ES-I3 (cell line): ENCODE measurements around the gene NACA2.
"Not testable (repeated sequence)": the region's sequence is repeated elsewhere in the genome, so short reads cannot be mapped to it uniquely, and the experiment has no call there.

Experiments used
- H3K36me3 ChIP-seq: 2 replicates; pipeline ENCODE4 v1.6.1; 2013; ENCODE audit warnings: mild to moderate bottlenecking, low read length, control low read depth, moderate library complexity; ENCODE audit not compliant: insufficient read depth
- H3K4me1 ChIP-seq: 2 replicates; pipeline ENCODE4 v1.6.1; 2013; ENCODE audit warnings: mild to moderate bottlenecking, control low read depth, low read length; ENCODE audit not compliant: insufficient read depth
- H3K9ac ChIP-seq: 2 replicates; pipeline ENCODE4 v1.6.1; 2013; ENCODE audit warnings: low read depth, mild to moderate bottlenecking, low read length, moderate library complexity
- H3K9me3 ChIP-seq: 2 replicates; pipeline ENCODE4 v1.6.1; 2013; ENCODE audit warnings: mild to moderate bottlenecking, low read length, moderate library complexity; ENCODE audit not compliant: control insufficient read depth, insufficient read depth

Gene NACA2

DNA sequence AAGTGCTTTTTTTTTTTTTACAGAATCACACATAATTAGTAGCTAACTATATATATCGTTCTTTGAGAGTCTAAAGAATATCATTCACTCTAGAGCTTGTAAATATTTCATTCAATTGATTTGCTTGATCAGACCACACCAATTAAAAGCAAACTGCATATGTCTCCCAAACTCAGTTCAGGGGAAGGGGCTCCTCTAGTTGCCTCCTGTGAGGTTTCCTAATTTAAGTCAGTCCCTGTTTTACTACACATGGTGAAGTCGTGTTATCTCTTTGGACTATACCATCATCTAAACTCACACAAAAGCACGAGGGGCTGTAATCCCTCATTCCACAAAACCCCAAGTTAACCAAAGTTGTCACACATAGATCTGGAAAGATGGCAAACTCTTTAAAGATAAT, 11.7 kb downstream of the NACA2 start:
- no peaks in the 10 kb centered on the region for H3K4me1 ChIP-seq
- no peak overlapping the region for H3K9ac ChIP-seq
- no peaks in the 10 kb centered on the region for H3K9me3 ChIP-seq
- no peaks in the 10 kb centered on the region for H3K36me3 ChIP-seq

DNA sequence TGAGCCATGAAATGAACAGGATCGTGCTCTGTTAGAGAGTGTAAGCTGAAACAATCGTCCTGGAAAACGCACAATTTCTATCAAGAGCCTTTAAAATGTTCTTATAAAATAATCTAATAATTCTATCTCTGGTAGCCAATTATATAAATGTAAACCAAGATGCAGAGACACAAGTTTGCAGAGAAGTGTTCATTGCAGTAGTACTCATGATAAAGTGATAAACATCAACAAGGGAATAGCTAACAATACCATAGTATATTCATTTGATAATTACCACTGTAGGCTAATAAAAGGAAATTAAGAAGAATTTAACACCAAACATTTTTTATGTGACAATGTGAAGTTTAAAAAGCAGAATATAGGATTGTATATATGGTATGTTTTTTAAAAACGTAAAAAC, 12.4 kb downstream of the NACA2 start:
- H3K9me3 ChIP-seq, result no peaks in the 10 kb centered on the region
- H3K4me1 ChIP-seq, result no peaks in the 10 kb centered on the region

DNA sequence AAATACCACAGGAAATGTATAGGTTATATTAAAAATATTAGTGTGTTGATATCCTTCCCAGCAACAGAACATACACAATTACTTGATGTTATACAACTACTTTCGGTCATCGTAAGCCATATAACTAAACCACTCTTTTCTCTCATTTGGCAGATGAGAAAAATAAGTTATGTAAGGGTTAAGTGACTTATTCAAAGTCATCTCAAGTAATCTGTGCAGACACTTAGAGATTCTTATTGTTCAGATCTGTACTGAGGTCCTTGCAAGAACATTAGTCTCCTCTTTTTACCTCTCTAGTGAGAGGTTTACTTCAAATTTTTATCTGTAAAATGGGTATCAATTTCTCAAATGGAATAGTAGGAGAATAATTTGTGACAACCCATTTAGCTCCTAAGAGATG, 15.0 kb downstream of the NACA2 start:
- no peak overlapping the region for H3K9ac ChIP-seq
- H3K36me3 ChIP-seq, result no peaks in the 10 kb centered on the region
- H3K4me1 ChIP-seq, result no peaks in the 10 kb centered on the region
- 0 out of 2 replicates have a peak, but pooled peaks cover under 1% of the 10 kb centered on the region for H3K9me3 ChIP-seq

More for the DNA sequence above, 12.4 kb downstream of the NACA2 start:
- H3K9ac ChIP-seq, result no peak overlapping the region
- H3K36me3 ChIP-seq, result no peaks in the 10 kb centered on the region

DNA sequence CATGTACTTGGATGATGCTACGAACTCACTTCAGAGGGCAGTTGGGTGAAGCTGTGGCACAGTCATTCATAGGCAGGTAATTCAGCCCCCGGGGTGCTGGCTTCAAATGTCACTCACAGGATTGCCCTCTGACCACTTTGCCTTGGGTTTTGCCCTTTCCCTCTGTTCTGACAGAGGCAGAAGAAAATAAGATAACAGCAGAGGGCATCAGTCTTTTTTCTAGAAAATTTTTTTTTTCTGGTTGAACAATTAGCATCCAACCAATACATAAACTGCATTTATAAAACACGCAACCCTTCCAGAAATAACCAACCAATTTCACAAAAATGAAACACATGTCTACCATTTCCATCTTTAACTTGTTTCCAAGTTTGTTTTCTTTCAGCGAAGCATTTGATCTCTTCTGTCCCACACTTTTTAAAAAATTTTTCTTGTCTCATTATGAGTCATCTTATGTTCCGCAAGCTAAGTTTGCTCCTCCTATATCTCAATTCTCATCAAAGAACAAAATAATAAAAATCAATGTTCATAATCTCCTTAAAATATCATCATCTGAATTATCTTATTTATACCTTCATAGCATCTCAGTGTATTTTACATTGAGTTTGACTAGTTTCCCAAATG, 15.6 kb downstream of the NACA2 start:
- Histone ChIP-seq H3K9me3 (peaks cover 4% of the 10 kb centered on the region; the same call in 1 of the 2 replicates), H3K36me3 (no peaks in the 10 kb centered on the region), H3K9ac (no peak overlapping the region), H3K4me1 (no peaks in the 10 kb centered on the region)

DNA sequence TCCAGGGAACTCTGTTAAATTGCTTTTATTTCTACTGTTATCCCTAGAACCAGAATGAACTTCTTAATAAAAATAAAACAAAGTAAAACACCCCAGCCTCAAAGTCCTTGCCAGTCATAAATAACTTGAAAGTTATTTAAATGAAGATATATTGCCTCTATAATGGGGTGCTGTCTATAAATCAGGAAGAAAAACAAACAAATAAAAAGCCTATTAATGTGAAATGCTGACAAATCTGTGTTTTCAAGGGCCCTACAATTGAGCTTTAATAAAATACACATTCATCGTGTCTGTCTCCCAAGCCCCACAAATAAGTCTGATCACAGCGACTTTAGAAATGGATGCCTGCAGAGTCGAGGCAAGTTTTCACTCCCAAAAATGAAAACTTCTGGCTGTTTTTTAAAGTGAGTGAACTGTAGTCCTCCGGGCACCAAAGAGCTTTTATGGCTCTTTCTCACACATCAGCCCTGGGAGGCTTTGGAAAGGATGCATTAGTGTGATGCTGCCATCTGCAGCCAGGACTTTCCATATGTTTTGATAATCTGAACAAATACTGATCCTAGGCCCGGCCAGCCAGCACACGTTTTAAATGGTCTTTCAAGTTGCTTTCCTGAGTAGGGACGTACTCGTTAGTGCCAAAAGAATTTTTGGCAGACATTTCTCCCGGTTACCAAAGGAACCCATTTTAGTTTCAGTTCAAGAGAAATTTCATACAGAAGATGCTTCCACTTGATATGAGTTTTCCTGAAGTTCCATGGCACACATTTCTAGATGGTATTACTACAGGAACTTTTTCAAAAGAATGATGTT, 16.3 kb downstream of the NACA2 start:
- H3K36me3 ChIP-seq, result no peaks in the 10 kb centered on the region
- peaks cover 9% of the 10 kb centered on the region; the same call in 1 of the 2 replicates for H3K9me3 ChIP-seq
- no peak overlapping the region for H3K9ac ChIP-seq
- H3K4me1 ChIP-seq, result no peaks in the 10 kb centered on the region

DNA sequence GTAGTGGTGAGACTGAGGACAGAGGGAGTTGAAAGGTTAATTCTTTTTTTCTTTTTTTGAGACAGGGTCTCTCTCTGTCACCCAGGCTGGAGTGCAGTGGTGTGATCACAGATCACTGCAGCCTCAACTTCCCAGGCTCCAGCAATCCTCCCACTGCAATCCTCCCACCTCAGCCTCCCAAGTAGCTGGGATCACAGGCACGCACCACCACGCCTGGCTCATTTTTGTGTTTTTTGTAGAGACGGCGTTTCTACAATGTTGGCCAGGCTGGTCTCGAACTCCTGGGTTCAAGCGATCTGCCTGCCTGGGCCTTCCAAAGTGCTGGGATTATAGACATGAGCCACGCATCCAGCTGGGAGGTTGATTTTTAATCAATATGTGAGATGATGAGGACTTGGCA, 18.5 kb downstream of the NACA2 start:
- not testable (repeated sequence) for H3K9me3 ChIP-seq

DNA sequence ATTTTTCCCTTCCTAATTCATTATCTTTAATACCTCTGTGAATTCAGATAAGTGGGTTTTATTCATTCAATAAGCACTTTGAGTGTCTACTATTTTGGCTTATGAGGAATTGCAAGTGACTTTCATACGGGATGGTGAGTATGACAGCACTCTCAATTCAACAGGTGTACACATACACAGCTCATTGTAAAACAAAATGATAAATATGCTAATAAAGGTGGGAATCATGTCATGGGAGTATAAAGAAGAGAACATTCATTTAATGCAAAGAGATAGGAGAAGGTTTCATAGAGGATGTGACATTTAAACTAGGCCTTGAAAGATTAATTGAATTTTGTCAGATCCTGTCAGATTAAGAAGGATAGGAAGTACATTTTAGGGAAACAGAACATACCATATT, 19.4 kb downstream of the NACA2 start:
- no peak overlapping the region for H3K9ac ChIP-seq
- peaks cover 9% of the 10 kb centered on the region; the same call in 1 of the 2 replicates for H3K9me3 ChIP-seq
- H3K4me1 ChIP-seq, result no peaks in the 10 kb centered on the region
- no peaks in the 10 kb centered on the region for H3K36me3 ChIP-seq

More for the DNA sequence above, 18.5 kb downstream of the NACA2 start:
- H3K9ac ChIP-seq, H3K4me1 ChIP-seq, H3K36me3 ChIP-seq: not testable (repeated sequence)

DNA sequence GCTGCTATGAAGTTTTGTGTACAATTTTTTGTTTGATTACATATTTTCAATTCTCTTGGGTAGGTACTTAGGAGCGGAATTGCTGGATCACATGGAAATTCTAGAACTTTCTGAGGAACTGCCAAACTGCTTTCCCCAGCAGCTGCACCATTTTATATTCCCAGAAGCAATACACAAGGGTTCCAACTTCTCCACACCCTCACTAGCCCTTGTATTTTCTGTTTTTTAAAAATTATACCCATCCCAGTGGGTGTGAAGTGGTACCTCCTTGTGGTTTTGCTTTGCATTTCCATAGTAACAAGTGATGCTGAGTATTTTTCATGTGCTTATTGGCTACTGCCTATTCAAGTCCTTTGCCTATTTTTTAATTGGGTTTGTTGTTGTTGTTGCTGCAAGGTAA, 20.9 kb downstream of the NACA2 start:
- no peaks in the 10 kb centered on the region for H3K36me3 ChIP-seq
- H3K9me3 ChIP-seq, result peaks cover 9% of the 10 kb centered on the region; the same call in 1 of the 2 replicates
- H3K9ac ChIP-seq, result no peak overlapping the region
- no peaks in the 10 kb centered on the region for H3K4me1 ChIP-seq

DNA sequence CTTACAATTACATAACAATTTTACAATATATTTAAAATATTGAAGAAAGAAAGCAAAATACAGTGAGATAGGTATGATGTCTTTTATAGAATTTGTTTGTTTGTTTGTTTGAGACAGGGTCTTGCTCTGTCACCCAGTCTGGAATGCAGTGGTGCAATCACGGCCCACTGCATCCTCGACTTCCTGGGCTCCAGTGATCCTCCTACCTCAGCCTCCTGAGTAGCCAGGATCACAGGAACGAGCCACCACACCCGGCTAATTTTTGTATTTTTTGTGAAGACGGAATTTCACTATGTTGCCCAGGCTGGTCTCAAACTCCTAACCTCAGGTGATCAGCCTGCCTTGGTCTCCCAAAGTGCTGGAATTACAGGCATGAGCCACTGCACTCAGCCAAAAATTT, 21.5 kb downstream of the NACA2 start:
- H3K9me3 ChIP-seq, H3K4me1 ChIP-seq, H3K36me3 ChIP-seq, H3K9ac ChIP-seq: not testable (repeated sequence)

DNA sequence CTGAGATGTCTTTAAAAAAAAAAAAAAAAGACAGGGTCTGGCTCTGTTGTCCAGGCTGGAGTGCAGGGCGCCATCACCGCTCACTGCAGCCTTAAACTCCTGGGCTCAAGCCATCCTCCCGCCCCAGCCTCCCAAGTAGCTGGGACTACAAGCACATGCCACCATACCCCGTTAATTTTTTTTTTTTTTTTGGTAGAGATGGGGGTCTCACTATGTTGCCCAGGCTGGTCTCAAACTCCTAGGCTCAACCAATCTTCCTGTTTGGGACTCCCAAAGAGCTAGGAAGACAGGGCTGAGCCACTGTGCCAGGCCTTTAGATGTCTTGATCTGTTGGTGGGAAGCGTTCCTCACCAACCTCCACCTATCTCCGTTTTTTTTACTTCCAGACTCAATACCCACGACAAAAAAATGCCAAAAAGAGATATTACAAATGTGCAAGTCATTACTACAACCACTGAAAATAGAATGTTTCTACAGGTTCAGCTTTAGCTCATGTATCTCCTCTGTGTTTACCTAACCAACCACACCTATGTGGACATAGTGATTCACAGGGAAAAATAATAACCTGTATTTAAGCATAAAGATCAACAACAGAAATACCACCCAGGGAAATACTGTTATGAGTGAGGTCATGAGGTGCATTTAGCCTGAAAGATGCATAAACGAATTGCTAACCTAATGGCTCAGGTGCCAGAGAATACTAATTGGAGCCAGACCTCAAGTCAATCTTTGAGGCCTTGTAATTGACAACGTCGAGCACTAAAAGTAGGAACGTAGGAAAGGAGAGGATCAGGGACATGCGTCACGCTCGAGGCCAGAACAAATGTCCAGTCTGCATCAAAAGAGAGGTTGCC, 22.6 kb downstream of the NACA2 start:
- Histone ChIP-seq H3K9ac (no peak overlapping the region), H3K36me3 (no peaks in the 10 kb centered on the region), H3K4me1 (no peaks in the 10 kb centered on the region), H3K9me3 (peaks cover 9% of the 10 kb centered on the region; the same call in 1 of the 2 replicates)

DNA sequence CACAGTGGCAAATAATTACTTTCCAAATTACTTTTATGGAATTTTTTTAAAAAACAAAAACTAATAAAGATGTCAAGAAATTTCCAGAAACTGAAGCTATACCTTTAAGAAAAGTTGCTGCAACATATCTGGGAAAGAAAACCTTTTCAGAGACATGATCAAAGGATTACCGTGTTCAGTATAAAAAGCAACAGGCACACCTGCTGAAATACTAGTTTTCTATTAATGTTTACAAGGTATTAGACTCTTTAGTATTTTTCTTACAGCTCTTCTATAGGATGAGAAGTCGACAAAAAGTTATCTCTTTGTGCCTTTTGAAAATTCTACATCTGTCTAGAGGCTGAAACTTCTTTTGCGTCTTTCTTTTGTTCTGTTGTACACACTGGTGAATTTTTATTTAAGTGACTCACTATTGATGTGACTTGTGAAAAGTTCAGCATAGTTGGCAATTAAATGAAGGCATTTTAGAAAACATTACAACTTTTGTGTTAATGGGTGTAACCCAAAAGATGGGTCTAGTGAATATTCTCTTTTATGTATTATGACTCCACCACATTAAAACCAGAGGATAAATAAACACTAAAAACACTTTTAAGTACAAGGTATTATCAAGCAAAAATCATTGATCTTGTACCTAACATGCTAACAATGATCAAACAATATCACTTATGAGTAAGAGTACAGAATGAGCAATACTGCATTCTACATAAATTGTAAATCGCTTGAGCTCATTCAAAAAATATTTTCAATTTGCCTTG, 23.8 kb downstream of the NACA2 start:
- peaks cover 9% of the 10 kb centered on the region; the same call in 1 of the 2 replicates for H3K9me3 ChIP-seq
- H3K36me3 ChIP-seq, result no peaks in the 10 kb centered on the region
- H3K9ac ChIP-seq, result no peak overlapping the region

DNA sequence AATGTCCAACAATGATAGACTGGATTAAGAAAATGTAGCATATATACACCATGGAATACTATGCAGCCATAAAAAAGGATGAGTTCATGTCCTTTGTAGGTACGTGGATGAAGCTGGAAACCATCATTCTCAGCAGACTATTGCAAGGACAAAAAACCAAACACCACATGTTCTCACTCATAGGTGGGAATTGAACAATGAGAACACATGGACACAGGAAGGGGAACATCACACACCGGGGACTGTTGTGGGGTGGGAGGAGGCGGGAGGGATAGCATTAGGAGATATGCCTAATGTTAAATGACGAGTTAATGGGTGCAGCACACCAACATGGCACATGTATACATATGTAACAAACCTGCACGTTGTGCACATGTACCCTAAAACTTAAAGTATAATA, 24.6 kb downstream of the NACA2 start:
- H3K9me3 ChIP-seq, result not testable (repeated sequence)

More for the DNA sequence above, 23.8 kb downstream of the NACA2 start:
- no peaks in the 10 kb centered on the region for H3K4me1 ChIP-seq

DNA sequence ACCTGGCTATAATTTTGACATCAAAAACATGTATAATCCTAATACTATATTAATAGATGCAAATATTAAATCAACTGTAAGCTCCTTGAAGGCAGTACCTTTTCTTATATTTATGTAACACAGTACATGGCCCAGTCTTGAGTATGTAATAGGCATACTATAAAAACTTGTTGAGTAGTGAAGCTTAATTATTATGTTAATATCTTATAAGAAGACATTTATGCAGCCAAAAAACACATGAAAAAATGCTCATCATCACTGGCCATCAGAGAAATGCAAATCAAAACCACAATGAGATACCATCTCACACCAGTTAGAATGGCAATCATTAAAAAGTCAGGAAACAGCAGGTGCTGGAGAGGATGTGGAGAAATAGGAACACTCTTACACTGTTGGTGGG, 25.2 kb downstream of the NACA2 start:
- H3K9me3 ChIP-seq, H3K4me1 ChIP-seq, H3K36me3 ChIP-seq, H3K9ac ChIP-seq: not testable (repeated sequence)

More for the DNA sequence above, 24.6 kb downstream of the NACA2 start:
- H3K36me3 ChIP-seq, H3K4me1 ChIP-seq, H3K9ac ChIP-seq: not testable (repeated sequence)

DNA sequence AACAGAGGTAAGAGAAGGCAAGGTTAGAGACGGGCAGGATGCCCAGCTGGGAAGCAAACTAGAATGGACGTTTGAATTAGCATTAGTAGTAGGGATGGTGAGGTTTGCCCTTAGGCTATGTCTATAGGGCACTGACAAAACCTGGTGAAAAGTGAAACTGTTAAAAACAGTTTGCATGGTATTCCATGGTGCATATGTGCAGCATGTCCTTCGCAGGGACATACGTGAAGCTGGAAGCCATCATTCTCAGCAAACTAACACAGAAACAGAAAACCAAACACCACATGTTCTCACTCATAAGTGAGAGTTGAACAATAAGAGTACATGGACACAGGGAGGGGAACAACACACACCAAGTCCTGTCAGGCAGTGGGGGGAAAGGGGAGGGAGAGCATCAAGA, 25.8 kb downstream of the NACA2 start:
- Histone ChIP-seq H3K9ac (no peak overlapping the region), H3K36me3 (no peaks in the 10 kb centered on the region), H3K4me1 (no peaks in the 10 kb centered on the region), H3K9me3 (0 out of 2 replicates have a peak, but pooled peaks cover 4% of the 10 kb centered on the region)
